ENCODE data around the gene C18orf63. TPM values are rescaled to one million over a fixed set of nuclear protein-coding genes. Genes with fewer than 3 reads are reported as not detected.

Gene C18orf63
- total RNA-seq, 1 donor from 2014 or later: not detected

- peaks cover 17% of the 10 kb centered on the region for H3K4me1 Mint-ChIP-seq
- no peak for DNase-seq (ENCODE audit: low spot score in 2 of 2, unreplicated experiment in 2 of 2)
- H3K4me3 Mint-ChIP-seq: no peak overlapping the region
- no peak for TF ChIP-seq CTCF (IDR thresholded peaks at IDR 0.05; ENCODE audit: unreplicated experiment)
- no peaks in the 10 kb centered on the region for H3K36me3 Mint-ChIP-seq
- H3K27me3 Mint-ChIP-seq (ENCODE audit: low read depth): no peaks in the 10 kb centered on the region
- no peak overlapping the region for H3K27ac Mint-ChIP-seq
- H3K9me3 Mint-ChIP-seq: no peaks in the 10 kb centered on the region
Measured at GRCh38 chr18:74333091-74333490, 17.5 kb downstream of the C18orf63 start.

- Mint-ChIP-seq H3K4me3 (no peak overlapping the region), H3K27ac (peak overlapping the region; percentile 48), H3K4me1 (peaks cover 17% of the 10 kb centered on the region), H3K9me3 (no peaks in the 10 kb centered on the region), H3K36me3 (no peaks in the 10 kb centered on the region), H3K27me3 (ENCODE audit: low read depth) (no peaks in the 10 kb centered on the region)
- DNase-seq (ENCODE audit: low spot score in 2 of 2, unreplicated experiment in 2 of 2): no peak
- no peak for TF ChIP-seq CTCF (IDR thresholded peaks at IDR 0.05; ENCODE audit: unreplicated experiment)
Measured at GRCh38 chr18:74334242-74334893, 18.7 kb downstream of the C18orf63 start.

- H3K27me3 Mint-ChIP-seq (ENCODE audit: low read depth): no peaks in the 10 kb centered on the region
- no peak overlapping the region for H3K4me3 Mint-ChIP-seq
- no peaks in the 10 kb centered on the region for H3K36me3 Mint-ChIP-seq
- peaks cover 17% of the 10 kb centered on the region for H3K4me1 Mint-ChIP-seq
- no peaks in the 10 kb centered on the region for H3K9me3 Mint-ChIP-seq
- no peak for TF ChIP-seq CTCF (IDR thresholded peaks at IDR 0.05; ENCODE audit: unreplicated experiment)
- no peak for DNase-seq (ENCODE audit: low spot score in 2 of 2, unreplicated experiment in 2 of 2)
- no peak overlapping the region for H3K27ac Mint-ChIP-seq
Measured at GRCh38 chr18:74336656-74337055, 21.0 kb downstream of the C18orf63 start.

- Mint-ChIP-seq H3K4me1 (peaks cover 18% of the 10 kb centered on the region), H3K27ac (no peak overlapping the region), H3K27me3 (ENCODE audit: low read depth) (no peaks in the 10 kb centered on the region), H3K4me3 (no peak overlapping the region), H3K36me3 (no peaks in the 10 kb centered on the region), H3K9me3 (no peaks in the 10 kb centered on the region)
- no peak for DNase-seq (ENCODE audit: low spot score in 2 of 2, unreplicated experiment in 2 of 2)
- no peak for TF ChIP-seq CTCF (IDR thresholded peaks at IDR 0.05; ENCODE audit: unreplicated experiment)
Measured at GRCh38 chr18:74337155-74337911, 21.7 kb downstream of the C18orf63 start.

GRCh38 chr18:74337912-74338309, 22.3 kb downstream of the C18orf63 start:
- peaks cover 19% of the 10 kb centered on the region for H3K4me1 Mint-ChIP-seq
- no peaks in the 10 kb centered on the region for H3K27me3 Mint-ChIP-seq (ENCODE audit: low read depth)
- TF ChIP-seq CTCF (IDR thresholded peaks at IDR 0.05; ENCODE audit: unreplicated experiment): no peak
- no peak overlapping the region for H3K27ac Mint-ChIP-seq
- no peak for DNase-seq (ENCODE audit: low spot score in 2 of 2, unreplicated experiment in 2 of 2)
- H3K9me3 Mint-ChIP-seq: no peaks in the 10 kb centered on the region
- no peaks in the 10 kb centered on the region for H3K36me3 Mint-ChIP-seq
- H3K4me3 Mint-ChIP-seq: no peak overlapping the region
